Stimulated activated CD8-positive, alpha-beta memory T cell treated with anti-CD3 and anti-CD28 coated beads, Interleukin-12 subunit alpha, Interleukin-12 subunit beta, amount 100 ng/mL, for 24 hours (primary cell): ENCODE results near the gene FBRSL1.
A peak's percentile ranks its signal among the peaks of the same experiment; 100 is the strongest.

Experiments used
- DNase-seq: peaks from one replicate; pipeline ENCODE4 v3.0.0-alpha.2; 2020; ENCODE audit errors: extremely low read depth

FBRSL1 gene

GRCh38 chr12:132511516-132512196 is 21.7 kb downstream of the FBRSL1 start:
- no peak for DNase-seq

DNA sequence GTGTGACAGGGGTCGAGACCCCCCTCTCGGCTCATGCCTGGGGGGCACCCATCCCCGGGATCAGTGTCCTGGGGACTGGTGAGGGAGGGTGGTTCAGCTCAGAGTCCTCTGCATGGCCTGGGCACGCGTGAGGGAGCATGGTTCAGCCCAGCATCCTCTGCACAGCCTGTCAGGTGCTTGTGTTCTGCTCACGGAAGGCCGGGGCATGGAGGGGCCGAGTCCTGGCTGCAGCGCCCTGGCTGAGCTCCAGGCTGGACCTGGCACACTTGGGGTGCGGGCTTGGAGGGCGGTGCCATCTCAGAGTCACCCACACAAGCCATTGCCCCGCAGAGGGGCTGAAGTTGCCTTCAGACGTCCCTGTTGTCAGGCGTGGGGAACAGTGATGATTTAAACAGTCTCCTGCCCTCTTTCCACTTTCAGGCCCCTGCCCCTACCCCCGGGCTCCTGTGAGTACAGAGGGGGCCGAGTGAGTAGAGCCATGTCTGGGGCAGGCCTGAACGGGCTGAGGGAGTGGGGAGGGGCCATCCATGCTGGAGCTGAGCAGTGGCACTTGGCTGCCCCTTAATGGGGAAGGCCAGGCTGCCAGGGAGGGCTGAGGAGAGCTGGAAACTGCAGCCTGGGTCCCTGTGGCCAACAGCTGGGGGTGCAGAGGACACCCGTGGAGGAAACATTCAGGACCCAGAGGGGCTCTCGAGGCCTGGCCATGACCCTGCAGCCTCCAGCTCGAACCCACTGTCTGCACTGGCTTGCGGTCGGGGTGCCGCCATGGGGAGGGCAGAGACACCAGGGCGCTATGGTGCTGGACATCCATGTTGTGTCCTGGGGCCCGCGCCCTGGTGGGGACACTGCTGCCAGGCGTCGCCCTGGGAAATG is 22.5 kb downstream of the FBRSL1 start:
- DNase-seq, result no peak

GRCh38 chr12:132513070-132513398 is 23.1 kb downstream of the FBRSL1 start:
- no peak for DNase-seq

DNA sequence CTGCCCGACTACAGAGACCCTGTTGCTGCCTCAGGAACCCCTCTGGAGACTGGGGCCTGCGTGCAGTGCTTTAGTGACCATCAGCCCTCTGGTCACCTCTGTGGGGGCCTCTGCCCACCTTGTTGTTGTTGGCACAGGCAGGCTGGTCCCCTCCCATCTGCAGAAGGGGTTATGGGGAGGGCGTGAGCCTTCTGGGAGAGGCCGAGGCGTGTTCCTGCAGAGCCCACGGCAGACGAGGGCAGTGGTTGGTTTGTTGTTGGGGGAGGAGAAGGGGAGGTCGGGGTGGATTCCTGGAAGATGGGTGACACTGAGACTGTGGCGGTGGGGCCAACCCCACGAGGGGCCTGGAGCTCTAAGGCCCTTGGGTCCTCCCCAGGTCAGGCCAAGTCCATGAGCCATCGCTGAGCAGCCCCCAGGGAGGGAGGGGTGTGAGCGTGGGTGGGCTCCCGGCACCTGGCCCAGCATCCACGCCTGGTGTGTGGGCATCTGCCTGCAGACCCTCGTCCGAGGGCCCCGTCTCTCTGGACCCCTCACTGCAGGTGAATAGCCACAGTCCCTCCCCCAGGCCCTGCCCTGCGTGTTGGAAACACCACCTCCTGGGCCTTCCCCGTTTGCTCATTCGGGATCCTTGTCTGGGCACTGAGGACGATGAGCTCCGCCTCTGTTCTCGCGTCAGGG is 23.6 kb downstream of the FBRSL1 start:
- no peak for DNase-seq

- DNase-seq, result no peak
Measured at GRCh38 chr12:132514216-132514820, 24.4 kb downstream of the FBRSL1 start.

- DNase-seq, result no peak
Measured at GRCh38 chr12:132514838-132515237, 24.9 kb downstream of the FBRSL1 start.

DNA sequence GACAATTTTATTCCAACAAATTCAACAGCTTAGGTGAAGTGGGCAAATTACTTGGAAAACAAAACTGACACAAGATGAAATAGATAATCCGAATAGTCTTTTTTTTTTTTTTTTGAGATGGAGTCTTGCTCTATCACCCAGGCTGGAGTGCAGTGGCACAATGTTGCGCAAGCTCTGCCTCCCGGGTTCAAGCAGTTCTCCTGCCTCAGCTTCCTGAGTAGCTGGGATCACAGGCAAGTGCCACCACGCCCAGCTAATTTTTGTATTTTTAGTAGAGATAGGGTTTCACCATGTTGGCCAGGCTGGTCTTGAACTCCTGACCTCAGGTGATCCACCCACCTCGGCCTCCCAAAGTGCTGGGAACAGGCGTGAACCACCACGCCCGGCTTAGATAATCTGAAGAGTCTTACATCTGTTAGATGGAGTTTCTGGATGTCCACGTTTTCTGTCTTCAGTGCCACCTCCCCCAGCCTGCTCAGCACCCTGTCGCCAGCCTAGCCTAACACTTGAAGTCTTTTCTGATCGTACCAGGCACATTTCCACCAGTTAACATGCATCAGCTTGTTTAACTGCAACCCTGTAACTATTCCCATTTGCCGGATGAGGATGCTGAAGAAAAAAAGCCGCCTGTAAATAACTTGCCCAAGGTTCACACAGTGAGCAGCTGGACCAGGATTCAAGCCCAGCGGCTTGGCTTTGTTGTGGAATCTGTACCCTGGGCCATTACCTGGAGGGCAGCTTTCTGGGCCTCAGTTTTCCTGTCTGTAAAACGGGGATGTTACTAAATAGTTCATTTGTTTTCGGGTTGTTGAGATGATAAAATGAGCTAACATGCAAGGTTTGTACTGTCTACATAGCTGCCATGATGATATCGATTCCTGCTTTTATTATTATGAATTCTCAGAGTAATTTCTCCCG is 26.4 kb downstream of the FBRSL1 start:
- DNase-seq, result no peak

DNA sequence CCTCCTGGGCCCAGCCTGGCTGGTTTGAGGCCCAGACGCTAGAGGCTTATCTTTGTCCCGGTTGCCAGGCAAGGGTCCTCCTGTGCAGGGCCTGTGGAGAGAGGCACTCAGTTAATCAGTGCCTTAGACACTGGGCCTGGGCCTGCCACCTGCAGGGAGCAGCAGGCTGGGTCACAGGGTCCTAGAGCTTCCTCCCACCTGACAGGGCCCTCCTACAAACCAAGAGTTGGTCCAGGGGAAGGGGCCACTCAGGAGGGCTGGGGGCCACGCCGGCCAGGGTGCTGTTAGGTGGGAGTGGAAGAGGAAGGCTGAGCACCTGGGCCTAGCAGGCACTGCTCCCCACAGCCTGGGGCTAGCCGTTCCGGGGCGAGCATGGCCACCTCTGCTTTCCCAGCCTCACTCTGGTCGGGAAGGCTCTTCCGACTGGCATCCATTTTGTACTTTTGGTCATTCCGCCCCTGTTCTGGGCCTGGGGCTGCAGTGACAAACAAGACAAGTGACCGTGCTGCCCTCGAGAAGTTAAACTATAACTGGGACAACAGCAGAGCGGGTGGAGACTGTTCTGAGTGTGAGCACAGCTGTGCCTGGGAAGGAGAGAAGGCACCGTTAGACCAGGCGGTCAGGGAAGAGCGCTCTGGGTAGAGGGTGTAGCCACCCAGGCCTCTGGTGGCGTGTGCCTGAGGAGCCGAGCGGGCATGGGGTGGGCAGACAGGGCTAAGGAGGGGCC is 27.2 kb downstream of the FBRSL1 start:
- no peak for DNase-seq

GRCh38 chr12:132517740-132518100 is 27.8 kb downstream of the FBRSL1 start:
- DNase-seq, result no peak

GRCh38 chr12:132518354-132518992 is 28.5 kb downstream of the FBRSL1 start:
- DNase-seq, result no peak

- no peak for DNase-seq
Measured at GRCh38 chr12:132520421-132521199, 30.7 kb downstream of the FBRSL1 start.

GRCh38 chr12:132521200-132521580 is 31.2 kb downstream of the FBRSL1 start:
- no peak for DNase-seq

DNA sequence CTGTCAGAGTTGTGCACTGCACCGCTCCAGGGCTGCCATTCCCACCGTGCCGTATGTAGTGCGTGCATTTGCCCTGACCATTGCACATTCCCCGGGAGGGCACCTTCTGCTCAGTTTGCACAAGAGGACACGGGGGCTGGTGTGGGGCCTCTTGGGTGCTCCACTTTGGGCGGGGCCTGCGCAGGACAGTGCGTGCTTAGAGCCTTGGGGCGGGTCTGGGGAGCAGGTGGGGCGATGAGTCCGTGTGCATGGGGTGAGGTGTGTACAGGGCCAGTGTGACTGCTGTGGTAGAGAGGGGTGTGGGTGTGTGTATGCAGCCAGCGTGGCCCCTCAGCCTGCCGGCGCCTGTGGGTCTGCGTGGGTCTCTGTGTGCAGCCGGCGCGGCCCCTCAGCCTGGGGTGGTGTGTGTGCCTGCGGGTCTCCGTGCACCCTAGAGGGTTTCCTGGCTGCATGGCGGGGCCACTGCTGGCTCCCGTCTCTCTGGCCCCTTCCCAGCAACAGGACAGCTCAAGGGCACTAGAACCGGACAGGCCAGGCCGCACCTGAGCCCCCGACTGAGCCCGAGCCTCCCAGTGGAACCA is 31.9 kb downstream of the FBRSL1 start:
- DNase-seq, result no peak

DNA sequence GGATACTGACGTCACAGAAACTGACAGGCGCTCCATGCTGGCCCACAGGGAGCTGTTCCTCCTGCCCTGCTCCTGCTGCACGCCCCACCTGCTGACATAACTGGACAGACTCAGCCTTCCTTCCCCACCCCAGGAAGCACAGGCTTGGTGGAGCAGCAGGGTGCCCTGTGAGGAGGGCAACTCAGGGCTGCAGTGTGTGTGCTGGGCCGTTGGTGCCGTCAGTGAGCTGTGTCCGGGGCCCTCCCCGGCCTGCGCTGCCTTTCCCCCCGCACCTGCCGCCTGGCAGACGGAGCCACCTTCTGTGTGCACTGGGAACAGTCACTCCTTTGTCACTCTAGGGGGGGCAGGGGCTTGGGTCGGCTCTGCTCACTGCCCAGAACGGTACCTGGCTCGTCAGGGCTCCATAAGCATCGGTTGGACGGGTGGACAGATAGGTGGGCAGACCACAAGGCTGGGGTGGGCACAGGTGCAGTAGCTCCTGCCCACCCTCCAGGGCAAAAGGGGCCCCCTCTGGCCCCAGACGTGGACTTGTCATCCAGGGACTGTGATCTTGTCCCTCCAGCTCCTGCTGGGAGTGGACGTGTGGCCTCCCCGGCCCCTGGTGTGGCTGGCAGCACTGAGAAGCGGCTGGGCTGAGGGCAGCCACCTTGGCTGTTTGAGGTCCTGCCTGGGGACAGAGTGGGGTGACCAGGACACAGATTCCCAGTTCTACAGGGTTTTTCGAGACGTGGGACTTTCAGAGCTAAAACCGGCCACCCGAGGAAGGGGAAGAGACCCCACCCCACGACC is 32.8 kb downstream of the FBRSL1 start:
- no peak for DNase-seq

GRCh38 chr12:132523576-132524331 is 33.8 kb downstream of the FBRSL1 start:
- peak; percentile 31 for DNase-seq

DNA sequence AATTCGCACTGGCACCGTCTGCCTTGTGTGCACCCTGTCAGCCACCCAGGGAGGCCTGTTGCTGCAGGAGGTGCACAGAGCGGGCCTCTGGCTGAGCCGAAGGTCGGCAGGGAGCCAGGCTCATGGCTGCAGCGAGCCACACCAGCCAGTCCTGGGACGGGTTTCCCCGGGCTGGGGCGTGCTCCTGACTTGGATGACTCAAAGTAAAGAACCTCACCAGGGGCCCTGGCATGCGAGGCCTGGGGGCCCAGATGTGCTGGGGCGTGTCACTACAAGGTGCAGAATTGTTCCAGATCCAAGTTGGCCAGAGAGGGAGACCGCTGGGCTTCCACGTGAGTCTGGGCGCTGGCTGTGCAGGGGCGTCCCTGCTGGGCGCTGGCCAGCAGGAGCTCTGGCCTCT is 34.5 kb downstream of the FBRSL1 start:
- DNase-seq, result no peak

GRCh38 chr12:132525011-132525832 is 35.3 kb downstream of the FBRSL1 start:
- no peak for DNase-seq
